HG02798 (cell line): ENCODE results near the gene TSPAN16.
"Not testable (repeated sequence)": the region's sequence is repeated elsewhere in the genome, so short reads cannot be mapped to it uniquely, and the experiment has no call there.

Experiments
- ATAC-seq: cut with Tn5 transposase; IDR thresholded peaks from one replicate; pipeline ENCODE4 v1.9.1; 2021; ENCODE audit warnings: mild to moderate bottlenecking; ENCODE audit not compliant: unreplicated experiment, poor library complexity

Gene TSPAN16

DNA sequence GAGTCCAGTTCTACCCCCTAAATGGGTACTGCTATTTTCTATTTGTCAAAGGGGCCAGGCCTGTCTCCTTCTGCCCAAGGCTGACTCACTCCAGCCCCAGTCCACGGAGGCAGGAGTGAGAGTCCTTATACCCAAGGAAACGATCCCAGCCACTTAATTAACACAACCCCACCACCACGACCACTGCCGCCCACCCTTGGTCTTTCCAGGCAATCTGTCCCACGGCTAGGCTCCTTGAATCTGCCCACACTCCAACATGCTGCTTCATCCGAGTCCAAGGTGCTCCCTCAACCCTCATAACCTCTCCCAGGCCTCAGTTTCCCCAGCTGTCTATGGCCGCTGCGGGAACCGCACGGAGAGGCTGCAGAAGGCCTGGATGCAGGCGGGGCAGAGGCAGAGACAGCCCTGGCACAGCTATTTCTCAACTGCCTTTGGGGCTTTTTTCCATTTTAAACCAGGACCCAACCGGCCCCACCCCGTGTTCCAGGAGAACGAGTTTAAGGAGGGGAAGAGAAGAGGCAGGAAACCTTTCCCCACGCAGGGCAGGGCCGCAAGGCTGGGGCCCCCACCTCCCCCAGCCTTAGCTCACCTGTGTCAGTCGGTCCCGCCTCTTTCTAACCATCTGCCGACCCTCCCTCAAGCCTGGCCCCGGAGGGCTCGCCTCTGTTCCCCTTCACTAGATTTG, 42.8 kb downstream of the TSPAN16 start:
- no peak for ATAC-seq

DNA sequence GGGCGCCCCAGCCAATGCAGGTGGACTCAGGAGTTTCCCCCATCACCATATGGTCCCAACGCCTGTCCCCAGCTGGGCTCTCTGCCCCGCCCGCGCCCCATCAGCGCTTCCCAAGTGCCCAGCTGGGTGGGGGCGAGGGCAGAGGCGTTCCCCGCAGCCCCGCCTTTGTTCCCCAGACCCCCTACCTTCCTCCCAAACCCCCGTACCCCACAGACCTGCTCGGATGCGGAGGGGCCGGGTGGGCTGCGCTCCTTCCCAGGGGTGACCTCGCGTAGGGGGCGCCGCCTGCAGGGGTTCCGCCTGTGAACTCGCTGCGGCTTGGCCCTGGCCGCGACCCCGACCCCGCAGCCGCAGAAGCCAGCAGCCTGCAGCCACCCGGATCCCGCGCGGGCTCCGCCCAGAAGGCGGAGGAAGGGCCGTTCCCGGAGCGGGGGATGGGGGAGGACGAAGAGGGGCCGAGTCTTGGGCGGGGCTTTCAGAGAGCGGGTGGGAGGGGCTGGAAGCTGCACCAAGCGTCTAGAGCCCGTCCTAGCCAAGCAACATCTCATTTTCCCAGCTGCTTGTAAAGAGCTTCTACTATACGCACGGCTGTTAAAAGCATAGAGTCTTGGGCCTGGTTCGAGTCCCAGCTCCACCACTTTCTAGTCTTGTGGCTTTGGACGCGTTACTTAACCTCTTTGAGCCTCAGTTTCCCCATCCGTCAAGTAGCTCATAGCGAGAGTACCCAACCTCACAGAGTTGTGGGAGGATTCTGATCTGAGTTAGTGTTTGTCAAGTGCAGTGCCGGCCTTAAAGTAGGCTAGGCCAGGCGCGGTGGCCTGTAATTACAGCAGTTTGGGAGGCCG, 43.5 kb downstream of the TSPAN16 start, which contains the start of gene RAB3D:
TSS of gene RAB3D (minus strand) at position 404 of the 845 bp plus-strand sequence. CDS start 2,258 bp downstream, outside the sequence.
- peak; percentile 81 for ATAC-seq

DNA sequence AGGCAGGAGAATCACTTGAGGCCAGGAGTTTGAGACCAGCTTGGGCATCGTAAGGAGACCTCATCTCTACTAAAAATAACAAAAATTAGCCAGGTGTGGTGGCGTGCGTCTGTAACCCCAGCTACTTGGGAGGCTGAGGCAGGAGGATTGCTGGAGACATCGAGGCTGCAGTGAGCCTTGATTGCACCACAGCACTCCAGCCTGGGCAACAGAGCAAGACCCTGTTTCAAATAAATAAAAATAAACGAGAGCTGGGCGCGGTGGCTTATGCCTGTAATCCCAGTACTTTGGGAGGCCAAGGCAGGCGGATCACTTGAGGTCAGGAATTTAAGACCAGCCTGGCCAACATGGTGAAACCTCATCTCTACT, 44.1 kb downstream of the TSPAN16 start:
- not testable (repeated sequence) for ATAC-seq

DNA sequence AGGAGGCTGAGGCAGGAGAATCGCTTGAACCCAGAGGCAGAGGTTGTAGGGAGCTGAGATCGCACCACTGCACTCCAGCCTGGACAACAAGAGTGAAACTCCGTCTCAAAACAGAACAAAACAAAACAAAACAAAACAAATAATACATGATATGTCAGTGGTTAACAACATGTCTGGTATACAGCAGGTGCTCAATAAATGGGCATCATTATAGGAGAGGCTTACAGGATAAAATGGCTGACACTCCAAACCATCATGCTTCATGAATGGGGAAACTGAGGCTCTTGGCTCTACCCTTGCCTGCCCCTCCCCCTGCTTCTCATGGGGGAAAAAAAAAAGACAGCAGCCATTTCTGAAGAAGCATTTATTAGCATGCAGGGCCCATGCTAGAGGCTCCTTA, 46.5 kb downstream of the TSPAN16 start:
- ATAC-seq: no peak

DNA sequence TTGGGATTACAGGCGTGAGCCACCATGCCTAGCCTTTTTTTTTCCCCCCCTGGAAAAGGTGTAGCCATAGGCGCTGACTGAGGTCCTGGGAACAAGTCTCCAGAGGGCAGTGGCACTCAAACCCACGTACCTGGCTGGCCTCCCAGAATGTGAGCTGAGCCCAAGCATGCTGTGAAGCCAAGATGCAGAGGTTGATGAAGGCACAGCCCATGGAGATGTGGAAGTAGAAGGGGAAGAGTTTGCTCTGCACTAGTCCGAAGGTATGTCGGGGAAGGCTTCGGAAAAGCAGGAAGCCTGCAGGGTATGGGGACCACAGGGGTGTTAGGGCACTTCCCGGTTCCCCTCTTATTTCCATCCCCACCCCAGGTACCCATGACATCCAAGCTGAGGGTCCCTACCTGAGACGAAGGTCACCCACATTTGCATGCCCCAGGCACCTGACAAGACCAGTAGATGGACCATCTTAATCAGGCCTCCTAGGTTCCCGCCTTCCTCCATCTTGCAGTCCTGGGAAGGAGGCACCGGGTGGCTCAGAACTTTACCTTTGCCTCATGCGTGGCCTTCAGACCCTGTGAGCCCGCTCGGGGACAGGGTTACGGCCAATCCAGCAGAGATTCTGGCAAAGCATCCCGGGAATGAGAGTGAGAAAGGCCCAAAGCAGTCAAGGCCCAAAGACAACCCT, 49.3 kb downstream of the TSPAN16 start:
- ATAC-seq: no peak

DNA sequence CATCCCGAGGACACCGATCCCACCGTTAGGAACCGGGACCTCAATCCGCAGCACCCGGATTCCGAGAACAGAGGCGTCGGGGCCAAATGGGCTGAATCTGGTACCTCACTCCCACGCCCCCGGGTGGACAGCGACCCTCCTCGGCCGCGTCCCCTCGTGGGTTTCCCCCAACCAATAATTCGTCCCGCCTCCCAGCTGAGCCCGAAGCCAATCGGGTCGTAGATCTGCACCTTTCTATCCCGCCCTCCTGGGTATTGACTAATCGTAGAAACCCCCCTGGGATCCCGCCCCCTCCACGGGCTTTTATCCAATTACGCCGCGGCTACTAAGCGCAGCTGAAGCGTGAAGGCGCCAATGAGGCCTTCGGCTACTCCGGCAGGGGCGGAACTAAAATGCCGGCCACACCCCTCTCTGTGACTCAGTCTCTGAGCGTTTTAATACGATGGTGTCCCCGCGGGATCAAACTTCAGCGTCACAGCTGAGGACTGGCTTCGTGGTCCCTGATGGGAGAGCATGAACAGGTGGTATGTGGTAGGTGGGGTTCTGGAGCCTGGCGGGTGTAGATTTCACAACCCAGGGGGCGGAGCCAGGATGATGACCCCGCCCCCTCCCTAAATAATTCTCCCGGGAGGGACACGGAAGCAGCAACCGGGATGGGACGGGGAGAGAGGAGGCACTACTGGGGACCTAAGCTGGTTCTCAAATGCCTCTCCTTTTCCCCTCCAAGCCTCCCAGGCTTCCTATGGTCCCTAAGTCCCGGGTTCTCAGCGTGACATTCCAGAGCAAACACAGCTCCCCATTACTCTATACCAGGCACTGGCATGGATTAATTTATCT, 50.4 kb downstream of the TSPAN16 start, which contains the start of the genes CCDC159 and TMEM205:
TSS of gene CCDC159 (plus strand) at position 416 of the 837 bp plus-strand sequence. CDS start at position 504, 88 bp downstream.
TSS of gene TMEM205 (minus strand) at position 165 of the 837 bp plus-strand sequence. CDS start 649 bp downstream, outside the sequence.
- ATAC-seq: peak; percentile 95

DNA sequence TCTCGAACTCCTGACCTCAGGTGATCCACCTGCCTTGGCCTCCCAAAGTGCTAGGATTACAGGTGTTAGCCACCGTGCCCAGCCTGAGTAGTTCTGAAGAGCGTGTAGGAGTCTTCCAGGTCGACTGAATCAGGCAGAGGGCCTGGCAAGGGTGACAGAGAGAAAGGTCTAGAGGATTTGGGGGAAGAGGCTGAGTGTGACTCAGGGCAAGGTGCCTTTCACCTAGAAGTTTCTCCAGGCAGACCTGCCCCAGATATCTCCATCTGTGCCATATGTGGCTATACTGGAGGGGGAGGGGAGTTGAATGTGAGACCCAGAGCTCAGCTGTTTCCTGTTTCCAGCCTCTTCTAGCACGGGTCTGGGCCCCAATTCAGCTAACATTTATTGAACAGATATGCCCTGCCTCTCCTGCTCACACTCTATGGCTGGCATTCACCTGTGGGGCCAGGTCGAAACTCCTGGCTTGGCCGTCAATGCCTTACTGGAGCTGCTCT, 51.6 kb downstream of the TSPAN16 start:
- no peak for ATAC-seq

DNA sequence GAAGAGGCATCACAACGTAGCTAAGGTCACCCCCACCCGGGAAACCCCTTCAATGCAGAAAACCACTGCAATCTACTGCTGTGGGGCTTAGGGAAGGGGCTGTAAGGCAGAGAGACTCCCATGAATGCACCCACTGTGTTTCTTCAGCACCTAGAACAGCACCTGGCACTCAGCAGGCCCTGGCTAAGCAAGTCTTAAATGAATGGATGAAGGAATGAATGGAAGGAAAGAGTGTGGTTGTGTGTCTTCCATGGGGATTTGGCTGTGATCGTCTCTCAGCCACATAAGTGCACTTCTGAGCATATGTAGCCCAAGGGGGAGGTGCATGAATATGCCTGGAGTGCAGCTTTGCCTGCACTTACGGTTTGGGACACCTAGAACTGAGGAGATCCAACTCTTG, 53.2 kb downstream of the TSPAN16 start:
- no peak for ATAC-seq

DNA sequence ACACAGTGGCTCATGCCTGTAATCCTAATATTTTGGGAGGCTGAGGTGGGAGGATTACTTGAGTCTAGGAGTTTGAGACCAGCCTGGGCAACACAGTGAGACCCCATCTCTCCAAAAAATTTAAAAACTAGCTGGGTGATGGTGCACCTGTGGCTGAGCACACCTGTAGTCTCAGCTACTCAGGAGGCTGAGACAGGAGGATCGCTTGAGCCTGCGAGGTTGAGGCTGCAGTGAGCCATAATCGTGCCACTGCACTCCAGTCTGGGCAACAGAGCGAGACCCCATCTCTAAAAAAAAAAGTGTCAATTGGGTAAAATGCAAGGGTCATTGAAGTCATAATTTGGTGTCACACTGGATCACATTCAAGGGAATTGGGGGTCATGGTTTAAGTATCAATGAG, 58.1 kb downstream of the TSPAN16 start:
- ATAC-seq: not testable (repeated sequence)

DNA sequence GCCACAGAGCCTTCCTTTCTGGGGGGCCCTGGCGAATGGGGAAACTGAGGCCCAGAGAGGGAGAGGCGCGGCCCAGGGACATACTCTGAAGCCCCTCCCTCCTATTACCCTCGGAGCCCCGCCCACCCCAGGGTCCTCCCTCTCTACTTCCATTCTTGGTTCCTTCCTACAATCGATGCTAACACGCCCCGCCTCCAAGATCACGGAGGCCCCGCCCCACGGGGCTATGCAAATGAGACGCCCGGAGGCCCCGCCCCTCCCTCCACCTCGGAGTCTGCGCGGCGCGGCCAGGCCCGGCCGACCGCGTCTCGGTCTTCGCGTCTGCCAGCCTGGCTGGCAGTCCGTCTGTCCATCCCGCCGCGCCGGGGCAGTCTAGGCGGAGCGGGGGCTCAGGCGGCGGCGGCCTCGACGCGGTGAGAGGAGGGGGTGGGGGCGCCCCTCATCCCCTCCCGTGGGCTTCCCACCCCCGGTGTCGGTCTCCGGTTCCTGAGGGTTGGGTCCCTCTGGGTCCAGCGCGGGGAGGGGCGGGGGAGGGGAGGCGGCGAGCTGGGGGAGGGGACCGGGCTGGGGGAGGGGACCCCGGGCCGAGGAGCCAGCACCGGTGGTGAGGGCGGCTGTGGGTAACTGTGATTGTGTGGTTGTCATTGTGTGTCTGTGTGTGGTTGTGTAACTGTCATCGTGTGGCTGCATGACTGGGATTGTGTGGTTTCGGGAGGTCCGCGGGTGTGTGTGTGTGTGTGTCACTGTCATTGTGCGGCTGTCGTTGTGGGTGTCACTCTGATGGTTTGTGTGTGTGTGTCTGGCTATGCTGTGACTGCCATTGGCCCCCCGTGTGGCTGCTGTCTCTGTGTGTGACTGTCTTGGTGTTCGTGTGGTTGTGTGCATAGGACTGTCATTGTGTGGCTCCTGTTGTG, 59.5 kb downstream of the TSPAN16 start, which contains the start of gene PLPPR2:
TSS of gene PLPPR2 (plus strand) at position 273 of the 914 bp plus-strand sequence. CDS start 2,242 bp downstream, outside the sequence.
- peak; percentile 63 for ATAC-seq

DNA sequence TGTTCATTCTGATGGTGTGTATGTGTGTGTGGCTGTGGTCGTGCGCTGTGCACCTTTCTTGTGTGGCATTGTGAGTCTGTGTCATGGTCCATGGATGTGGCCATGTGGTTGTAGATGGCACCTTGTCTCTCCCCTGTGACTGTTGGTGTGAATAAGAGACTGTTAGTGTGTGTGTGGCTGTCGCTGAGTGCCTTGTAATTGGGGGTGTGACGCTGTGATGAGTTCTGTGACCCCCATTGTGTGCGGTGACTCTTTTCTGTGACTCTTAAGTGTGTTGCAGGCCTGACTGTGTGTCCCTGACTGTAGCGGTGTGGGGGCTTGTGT, 60.1 kb downstream of the TSPAN16 start:
- no peak for ATAC-seq

DNA sequence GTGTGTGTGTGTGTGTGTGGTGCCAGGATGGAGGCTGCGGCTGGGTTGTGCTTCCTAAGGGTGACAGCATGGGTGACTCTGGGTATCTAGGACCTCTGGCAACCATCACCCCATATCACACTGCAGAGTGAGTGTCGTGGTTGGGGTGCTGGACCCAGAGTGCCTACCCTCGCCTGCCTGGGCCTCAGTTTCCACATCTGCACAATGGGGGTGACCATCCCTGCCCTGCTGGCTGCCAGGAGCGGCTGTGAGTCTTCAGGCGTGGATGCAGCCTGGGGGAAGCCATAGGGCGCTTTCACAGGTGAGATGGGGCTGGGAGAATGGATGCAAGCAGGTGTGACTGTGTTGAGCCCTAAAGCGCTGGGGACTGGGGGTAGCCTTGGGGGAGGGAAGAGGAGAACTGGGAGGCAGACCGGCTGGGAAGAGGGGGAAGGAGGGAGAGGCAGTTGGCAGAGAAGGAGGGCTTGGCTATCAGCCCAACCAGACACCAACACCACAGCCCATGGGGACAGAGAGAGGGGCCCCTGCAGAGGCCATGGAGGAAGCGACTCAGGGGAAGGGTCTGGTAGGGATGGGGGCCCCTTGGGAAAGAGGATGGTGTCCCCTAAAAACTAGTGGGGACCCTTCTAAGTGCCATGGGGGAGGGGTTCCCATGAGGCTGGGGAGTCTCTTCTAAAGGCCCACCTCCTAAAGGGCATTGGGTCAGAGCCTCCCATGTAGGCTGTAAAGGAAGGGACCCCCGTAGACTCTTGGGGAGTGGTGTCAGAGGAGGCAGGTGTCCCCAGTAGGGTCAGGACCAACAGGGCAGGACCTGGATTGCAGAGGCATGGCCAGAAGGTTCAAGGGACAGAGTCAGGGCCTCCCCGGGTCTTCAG, 61.0 kb downstream of the TSPAN16 start:
- no peak for ATAC-seq

DNA sequence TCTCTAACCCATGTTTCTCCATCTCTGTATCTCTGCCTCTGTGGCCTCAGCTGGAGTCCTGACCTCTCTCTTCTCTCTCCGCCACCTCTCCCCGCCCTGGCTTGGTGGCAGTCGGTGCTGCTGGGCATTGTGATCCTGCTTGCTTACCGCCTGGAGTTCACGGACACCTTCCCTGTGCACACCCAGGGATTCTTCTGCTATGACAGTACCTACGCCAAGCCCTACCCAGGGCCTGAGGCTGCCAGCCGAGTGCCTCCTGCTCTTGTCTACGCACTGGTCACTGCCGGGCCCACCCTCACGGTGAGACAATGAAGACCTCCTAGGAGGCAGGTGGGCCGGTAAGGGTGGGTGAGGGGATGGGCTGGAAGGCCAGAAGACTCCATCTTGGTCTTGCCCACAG, 63.5 kb downstream of the TSPAN16 start:
- no peak for ATAC-seq

DNA sequence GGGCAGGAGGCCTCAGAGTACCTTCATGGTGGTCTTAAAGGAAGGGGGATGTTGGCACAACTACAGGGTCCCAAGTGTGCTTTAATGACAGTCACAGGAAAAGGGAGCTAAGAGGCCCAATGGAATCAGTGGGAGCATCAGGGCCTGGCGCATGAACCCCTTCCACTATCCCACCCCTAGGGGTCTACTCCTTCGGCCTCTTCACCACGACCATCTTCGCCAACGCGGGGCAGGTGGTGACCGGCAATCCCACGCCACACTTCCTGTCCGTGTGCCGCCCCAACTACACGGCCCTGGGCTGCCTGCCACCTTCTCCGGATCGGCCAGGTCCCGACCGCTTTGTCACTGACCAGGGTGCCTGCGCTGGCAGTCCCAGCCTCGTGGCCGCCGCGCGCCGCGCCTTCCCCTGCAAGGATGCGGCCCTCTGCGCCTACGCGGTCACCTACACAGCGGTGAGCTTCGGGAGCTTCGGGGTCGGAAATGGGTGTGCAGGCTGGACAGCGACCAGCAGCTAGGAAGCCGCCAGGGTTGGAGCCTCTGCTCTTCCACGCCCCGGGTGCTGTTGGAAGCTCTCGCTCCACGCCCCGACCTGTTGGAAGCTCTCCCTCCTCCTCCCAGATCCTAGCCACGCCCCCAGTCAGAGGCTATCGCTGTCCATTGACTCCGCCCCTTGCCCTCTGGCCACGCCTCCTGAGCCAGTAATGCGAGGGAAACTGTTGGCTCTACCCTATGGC, 65.2 kb downstream of the TSPAN16 start:
- ATAC-seq: no peak

DNA sequence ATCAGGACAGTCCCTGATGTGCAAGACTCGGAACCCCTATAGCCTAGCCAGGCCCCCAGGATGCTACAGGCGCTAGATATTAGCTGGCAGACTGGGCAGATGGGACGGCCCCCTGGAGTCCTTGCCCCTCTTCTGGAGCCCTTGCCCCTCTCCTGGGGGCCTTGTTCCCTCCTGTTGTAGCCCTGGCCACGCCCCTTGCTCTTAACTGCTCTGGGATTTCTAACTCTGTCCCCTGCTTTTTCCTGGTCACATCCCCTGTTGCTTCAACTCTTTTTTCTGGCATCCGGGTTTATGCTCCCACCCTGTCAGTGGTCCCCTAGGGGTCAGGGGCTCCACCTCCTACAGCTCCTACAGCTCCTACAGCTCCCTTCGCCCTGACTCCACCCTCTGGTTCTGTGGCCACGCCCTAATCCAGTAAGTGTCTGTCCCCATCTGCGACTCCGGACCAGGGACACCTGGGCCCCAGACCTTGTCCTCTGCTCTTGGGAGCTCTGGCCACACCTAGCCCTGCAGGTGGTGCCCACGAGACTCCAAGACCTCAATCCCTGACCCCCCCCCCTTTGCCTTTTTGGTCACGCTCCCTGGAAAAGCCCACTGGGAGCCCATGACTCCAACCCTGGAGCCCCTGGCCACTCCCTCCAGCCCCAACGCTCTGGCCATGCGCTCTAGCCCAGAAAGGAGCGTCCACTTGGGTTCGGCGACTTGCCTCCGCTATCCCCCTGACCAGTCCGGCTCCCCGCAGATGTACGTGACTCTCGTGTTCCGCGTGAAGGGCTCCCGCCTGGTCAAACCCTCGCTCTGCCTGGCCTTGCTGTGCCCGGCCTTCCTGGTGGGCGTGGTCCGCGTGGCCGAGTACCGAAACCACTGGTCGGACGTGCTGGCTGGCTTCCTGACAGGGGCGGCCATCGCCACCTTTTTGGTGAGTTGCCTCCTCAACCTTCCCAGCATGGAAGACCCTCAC, 66.1 kb downstream of the TSPAN16 start:
- ATAC-seq: no peak

DNA sequence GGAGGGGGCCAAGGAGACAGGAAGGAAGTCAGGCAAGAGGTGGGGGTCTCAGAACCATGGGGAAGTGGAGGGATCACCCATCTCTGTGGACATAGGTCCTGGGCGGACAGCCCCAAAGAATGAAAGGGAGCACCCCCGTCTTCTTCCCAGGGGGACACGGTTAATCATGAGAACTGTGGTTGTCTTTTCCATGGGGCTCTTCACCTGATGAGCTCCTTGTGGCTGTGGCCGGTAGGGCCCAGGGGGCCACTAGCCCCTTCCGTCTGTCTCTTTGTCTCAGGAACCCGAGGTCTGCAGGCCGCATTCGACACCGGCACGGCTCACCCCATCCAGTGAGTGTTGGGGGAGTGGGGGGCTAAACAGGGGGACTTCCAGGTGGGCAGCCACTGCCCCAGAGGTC, 67.9 kb downstream of the TSPAN16 start:
- ATAC-seq: no peak
